NCI-H748 (cell line): ENCODE measurements around the gene FA2H.
"Not testable (repeated sequence)": the region's sequence is repeated elsewhere in the genome, so short reads cannot be mapped to it uniquely, and the experiment has no call there.

Experiments
- DNase-seq: peaks from one replicate; lab custom pipeline; 2025; ENCODE audit not compliant: unreplicated experiment; lab: John Stamatoyannopoulos, UW

Gene FA2H

GRCh38 chr16:74695450-74696422, 78.9 kb downstream of the FA2H start:
- peak; percentile 72 for DNase-seq

- no peak for DNase-seq
These were observed 83.3 kb downstream of the FA2H start for GRCh38 chr16:74691093-74691855.

GRCh38 chr16:74682556-74682955, 92.1 kb downstream of the FA2H start:
- DNase-seq: no peak

DNA sequence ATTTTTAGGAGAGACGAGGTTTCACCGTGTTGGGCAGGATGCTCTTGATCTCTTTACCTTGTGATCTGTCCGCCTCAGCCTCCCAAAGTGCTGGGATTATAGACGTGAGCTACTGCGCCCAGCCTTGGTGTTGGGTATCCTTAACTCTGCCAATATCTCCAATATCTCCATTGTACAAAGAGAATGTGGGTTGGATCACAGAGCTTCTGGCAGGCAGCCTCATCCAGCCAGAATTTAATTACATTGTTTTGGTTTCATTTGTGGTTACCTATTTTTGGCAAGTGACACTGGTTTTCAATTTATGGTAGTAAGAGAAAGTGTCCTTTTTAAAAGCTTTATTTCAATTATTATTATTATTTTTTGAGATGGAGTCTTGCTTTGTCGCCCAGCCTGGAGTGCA, 93.9 kb downstream of the FA2H start:
- DNase-seq: no peak

DNA sequence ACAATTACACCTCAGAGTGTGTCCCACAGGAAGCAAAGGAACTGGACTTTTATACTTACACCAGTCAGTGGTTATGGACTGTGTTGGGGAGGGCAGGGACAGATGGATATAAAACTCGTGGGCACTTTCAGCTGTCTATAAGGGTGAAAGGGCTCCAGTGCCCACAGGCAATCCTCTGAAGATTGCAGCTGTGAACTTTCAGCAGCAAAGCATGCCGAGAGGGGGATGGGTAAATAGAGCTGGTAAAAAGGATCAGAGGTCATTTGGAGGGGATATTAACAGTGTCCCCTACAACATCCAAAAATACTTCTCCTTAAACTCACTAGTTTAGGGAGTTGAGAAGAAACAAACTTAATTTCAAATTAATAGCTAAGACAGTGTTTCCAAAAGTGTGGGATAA, 94.6 kb downstream of the FA2H start:
- DNase-seq: no peak

GRCh38 chr16:74677868-74678267, 96.8 kb downstream of the FA2H start:
- DNase-seq: no peak

GRCh38 chr16:74673876-74674275, 100.7 kb downstream of the FA2H start:
- no peak for DNase-seq

GRCh38 chr16:74668877-74669276, 105.7 kb downstream of the FA2H start:
- DNase-seq: not testable (repeated sequence)

DNA sequence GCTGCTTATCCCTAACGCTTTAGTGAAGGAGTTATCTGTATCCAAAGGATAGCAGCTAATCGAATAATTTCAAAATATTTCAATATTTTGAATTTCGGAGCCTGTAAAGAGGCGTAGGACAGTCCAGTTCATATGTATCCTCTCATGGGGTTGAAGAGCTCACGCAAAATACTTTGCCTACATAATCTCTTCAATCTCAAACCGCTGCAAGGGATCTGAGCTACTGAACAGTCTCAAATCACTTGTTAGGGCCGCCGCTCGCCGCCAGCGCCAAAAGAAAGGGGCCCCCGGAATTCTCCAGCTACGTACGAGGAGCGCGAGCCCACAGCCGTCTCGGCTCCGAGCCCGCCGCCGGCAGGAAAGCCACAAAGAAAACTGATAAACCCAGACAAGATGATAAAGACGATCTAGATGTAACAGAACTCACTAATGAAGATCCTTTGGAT, 107.3 kb downstream of the FA2H start:
- peak; percentile 48 for DNase-seq

GRCh38 chr16:74666425-74667254, 108.0 kb downstream of the FA2H start, which contains the start of gene RFWD3:
Gene RFWD3 (minus strand): TSS chr16:74666877. CDS start chr16:74661449, 5,428 bp downstream.
- peak; percentile 98 for DNase-seq

- no peak for DNase-seq
These were observed 108.6 kb downstream of the FA2H start for GRCh38 chr16:74666010-74666421.
